Tongue (tissue), 2 donors: ENCODE measurements around the gene NBEAL2. TPM values are rescaled to one million over a fixed set of nuclear protein-coding genes. Genes with fewer than 3 reads are reported as not detected.

Source experiments
- DNase-seq: peaks from one replicate; pipeline ENCODE4 v3.0.0-alpha.2; 2015
- total RNA-seq: library from RNA; depleted of rRNA; stranded (reverse); fragments of >200 nt; gene quantifications from one replicate; pipeline ENCODE4 v1.2.3, GENCODE V29; 2014

Gene NBEAL2
- 62.2 TPM for total RNA-seq

- DNase-seq: peak; percentile 95
These were observed at the start of gene NBEAL2 for GRCh38 chr3:46978985-46979944. TSS of gene NBEAL2 (plus strand) at chr3:46979666. CDS start at chr3:46979862, 196 bp downstream.

- DNase-seq: no peak
These were observed 49.1 kb upstream of the NBEAL2 start for GRCh38 chr3:46930166-46930944.

GRCh38 chr3:46930945-46931403 is 48.5 kb upstream of the NBEAL2 start:
- no peak for DNase-seq

- DNase-seq: peak; percentile 54
These were observed 47.7 kb upstream of the NBEAL2 start for GRCh38 chr3:46931631-46932331.

GRCh38 chr3:46932455-46933225 is 46.8 kb upstream of the NBEAL2 start:
- no peak for DNase-seq

GRCh38 chr3:46933261-46933660 is 46.2 kb upstream of the NBEAL2 start:
- no peak for DNase-seq

GRCh38 chr3:46934072-46934471 is 45.4 kb upstream of the NBEAL2 start:
- DNase-seq: peak; percentile 85

- peak; percentile 91 for DNase-seq
These were observed 44.8 kb upstream of the NBEAL2 start for GRCh38 chr3:46934498-46935167.

- DNase-seq: peak; percentile 94
These were observed 44.2 kb upstream of the NBEAL2 start for GRCh38 chr3:46935168-46935858.

GRCh38 chr3:46935989-46936558 is 43.4 kb upstream of the NBEAL2 start:
- no peak for DNase-seq

- no peak for DNase-seq
These were observed 42.7 kb upstream of the NBEAL2 start for GRCh38 chr3:46936733-46937250.

- no peak for DNase-seq
These were observed 41.3 kb upstream of the NBEAL2 start for GRCh38 chr3:46938118-46938517.

GRCh38 chr3:46939578-46940445 is 39.7 kb upstream of the NBEAL2 start:
- no peak for DNase-seq

- DNase-seq: no peak
These were observed 37.4 kb upstream of the NBEAL2 start for GRCh38 chr3:46942076-46942475.

GRCh38 chr3:46942481-46943236 is 36.8 kb upstream of the NBEAL2 start:
- DNase-seq: no peak

- no peak for DNase-seq
These were observed 36.0 kb upstream of the NBEAL2 start for GRCh38 chr3:46943237-46944187.

GRCh38 chr3:46944191-46944590 is 35.3 kb upstream of the NBEAL2 start:
- no peak for DNase-seq
